GM18873 (cell line): ENCODE measurements around the gene KLK1.

Experiments used
- ATAC-seq: cut with Tn5 transposase; IDR thresholded peaks from one replicate; pipeline ENCODE4 v1.9.1; 2021; ENCODE audit warnings: mild to moderate bottlenecking, moderate library complexity, moderate number of reproducible peaks; ENCODE audit not compliant: unreplicated experiment, low FRiP score

KLK1 gene

GRCh38 chr19:50823389-50824042, at the start of gene KLK1:
TSS of gene KLK1 (minus strand) at chr19:50823787. CDS start at chr19:50823748, 39 bp downstream.
- no peak for ATAC-seq

GRCh38 chr19:50873056-50873455, 49.5 kb upstream of the KLK1 start, which contains the start of gene KLK2:
TSS of gene KLK2 (plus strand) at chr19:50873439. CDS start at chr19:50873474, 35 bp downstream.
- ATAC-seq = no peak

GRCh38 chr19:50870417-50871089, 47.0 kb upstream of the KLK1 start:
- no peak for ATAC-seq

- ATAC-seq = no peak
Observed at GRCh38 chr19:50869479-50869878, 45.9 kb upstream of the KLK1 start.

- no peak for ATAC-seq
Observed at GRCh38 chr19:50861496-50862286, 38.1 kb upstream of the KLK1 start.

- ATAC-seq = no peak
Observed at GRCh38 chr19:50861010-50861409, 37.4 kb upstream of the KLK1 start.

- ATAC-seq = no peak
Observed at GRCh38 chr19:50859849-50860248, 36.3 kb upstream of the KLK1 start.

GRCh38 chr19:50858886-50859285, 35.3 kb upstream of the KLK1 start:
- ATAC-seq = no peak

GRCh38 chr19:50857366-50857765, 33.8 kb upstream of the KLK1 start:
- no peak for ATAC-seq

GRCh38 chr19:50854636-50855410, 31.2 kb upstream of the KLK1 start, which contains the start of gene KLK3:
TSS of gene KLK3 (plus strand) at chr19:50854915. CDS start at chr19:50854956, 41 bp downstream.
- ATAC-seq = no peak

GRCh38 chr19:50851620-50852019, 28.0 kb upstream of the KLK1 start:
- no peak for ATAC-seq

GRCh38 chr19:50850738-50851137, 27.2 kb upstream of the KLK1 start:
- ATAC-seq = no peak

GRCh38 chr19:50844296-50844935, 20.8 kb upstream of the KLK1 start:
- no peak for ATAC-seq

GRCh38 chr19:50843701-50844221, 20.2 kb upstream of the KLK1 start:
- ATAC-seq = no peak

GRCh38 chr19:50843205-50843604, 19.6 kb upstream of the KLK1 start:
- ATAC-seq = no peak

- no peak for ATAC-seq
Observed at GRCh38 chr19:50842130-50842529, 18.5 kb upstream of the KLK1 start.

- no peak for ATAC-seq
Observed at GRCh38 chr19:50839712-50840655, 16.4 kb upstream of the KLK1 start.

GRCh38 chr19:50838239-50838638, 14.7 kb upstream of the KLK1 start:
- ATAC-seq = no peak

- no peak for ATAC-seq
Observed at GRCh38 chr19:50837300-50837699, 13.7 kb upstream of the KLK1 start.
